A673 (cell line): Measurements from ENCODE around the gene MMP24OS.

ENCODE experiments used
- CTCF ChIP-seq: fragments of 300-800, 200-600 bp; sonication (generic); conservative IDR thresholded peaks from 2 replicates; pipeline ENCODE4 v1.5.1; 2017; ENCODE audit warnings: low read depth, mild to moderate bottlenecking, antibody characterized with exemption, low read length, moderate library complexity, mixed read lengths
- EZH2 ChIP-seq: fragments of 200-600 bp; sonication (generic); IDR thresholded peaks from 2 replicates; pipeline ENCODE4 v1.6.1; 2017; ENCODE audit warnings: borderline replicate concordance, low read depth, mild to moderate bottlenecking, mixed read lengths, antibody characterized with exemption, low read length; ENCODE audit not compliant: poor library complexity, severe bottlenecking

- TF ChIP-seq CTCF (no peak), EZH2 (no peak)
Measured at GRCh38 chr20:35273449-35274171, 4.3 kb downstream of the MMP24OS start.
